Keratinocyte (primary cell): ENCODE measurements around the gene MAP1LC3B.

ENCODE experiments used
- EZH2 ChIP-seq: IDR thresholded peaks from one replicate; pipeline ENCODE4 v1.6.1; 2012; ENCODE audit warnings: inconsistent platforms, mild to moderate bottlenecking, low read length, moderate library complexity
- TF ChIP-seq, protein P1 (sequence below), 3 experiments: IDR thresholded peaks in 1 of 3; conservative IDR thresholded peaks in 1 of 3; optimal IDR thresholded peaks in 1 of 3; 2 replicates in 2 of 3; 3 replicates in 1 of 3; pipeline versions ENCODE3 to v1.5.1; 2011; ENCODE audit warnings: low read length in 3 of 3, mild to moderate bottlenecking in 3 of 3, moderate library complexity in 2 of 3, control low read depth in 1 of 3, inconsistent platforms in 1 of 3; ENCODE audit not compliant: insufficient read depth in 2 of 3; ENCODE audit errors: extremely low read depth in 1 of 3

DNA sequence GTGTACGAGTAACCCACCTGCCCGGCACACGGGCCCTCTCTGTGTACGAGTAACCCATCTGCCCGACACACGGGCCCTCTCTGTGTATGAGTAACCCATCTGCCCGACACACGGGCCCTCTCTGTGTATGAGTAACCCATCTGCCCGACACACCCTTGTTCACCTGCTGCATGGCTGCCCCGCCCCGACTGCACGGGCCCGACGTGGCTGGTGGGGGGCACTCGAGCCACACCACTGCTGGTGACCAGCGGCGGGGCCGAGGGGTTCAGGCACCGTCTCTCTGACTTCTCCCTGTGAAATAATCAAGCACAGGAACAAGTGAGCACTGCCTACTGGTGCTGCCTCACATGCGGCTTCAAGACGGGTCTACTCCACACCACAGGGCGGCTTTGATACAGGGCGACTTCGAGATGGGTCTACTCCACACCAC, 22.1 kb downstream of the MAP1LC3B start:
- TF ChIP-seq, protein P1, sequence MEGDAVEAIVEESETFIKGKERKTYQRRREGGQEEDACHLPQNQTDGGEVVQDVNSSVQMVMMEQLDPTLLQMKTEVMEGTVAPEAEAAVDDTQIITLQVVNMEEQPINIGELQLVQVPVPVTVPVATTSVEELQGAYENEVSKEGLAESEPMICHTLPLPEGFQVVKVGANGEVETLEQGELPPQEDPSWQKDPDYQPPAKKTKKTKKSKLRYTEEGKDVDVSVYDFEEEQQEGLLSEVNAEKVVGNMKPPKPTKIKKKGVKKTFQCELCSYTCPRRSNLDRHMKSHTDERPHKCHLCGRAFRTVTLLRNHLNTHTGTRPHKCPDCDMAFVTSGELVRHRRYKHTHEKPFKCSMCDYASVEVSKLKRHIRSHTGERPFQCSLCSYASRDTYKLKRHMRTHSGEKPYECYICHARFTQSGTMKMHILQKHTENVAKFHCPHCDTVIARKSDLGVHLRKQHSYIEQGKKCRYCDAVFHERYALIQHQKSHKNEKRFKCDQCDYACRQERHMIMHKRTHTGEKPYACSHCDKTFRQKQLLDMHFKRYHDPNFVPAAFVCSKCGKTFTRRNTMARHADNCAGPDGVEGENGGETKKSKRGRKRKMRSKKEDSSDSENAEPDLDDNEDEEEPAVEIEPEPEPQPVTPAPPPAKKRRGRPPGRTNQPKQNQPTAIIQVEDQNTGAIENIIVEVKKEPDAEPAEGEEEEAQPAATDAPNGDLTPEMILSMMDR (optimal IDR thresholded peaks at IDR 0.05 in 1 of 3, IDR thresholded peaks at IDR 0.05 in 1 of 3, conservative IDR thresholded peaks at IDR 0.05 in 1 of 3; ENCODE audit: extremely low read depth in 1 of 3, insufficient read depth in 2 of 3, low read length in 3 of 3): no peak
- no peak for TF ChIP-seq EZH2
